ENCODE measurements around the gene TEF. TPM values are rescaled to one million over a fixed set of nuclear protein-coding genes. Genes with fewer than 3 reads are reported as not detected.

The TEF gene
- total RNA-seq, 1 experiment from 2014 or later, result 3.9 TPM

DNA sequence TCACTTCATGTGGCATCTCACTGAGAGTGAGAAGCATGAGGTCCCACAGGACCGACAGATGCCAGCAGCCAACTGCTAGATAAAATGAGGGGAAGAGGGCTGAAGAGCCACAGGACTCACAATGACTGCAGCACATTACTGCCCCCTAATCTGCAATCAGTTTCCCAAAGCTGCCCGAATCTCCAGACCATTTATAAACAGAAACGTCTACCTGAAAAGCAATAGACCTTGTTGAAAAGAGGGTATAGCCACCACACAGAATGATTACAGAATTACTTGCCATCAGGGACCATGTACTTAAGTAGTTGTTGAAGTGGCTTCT, 12.4 kb upstream of the TEF start:
- CTCF ChIA-PET, result no interaction called here
- H3K9me3 ChIP-seq (ENCODE audit: low read depth, low read length, poor library complexity, severe bottlenecking), result no peaks in the 10 kb centered on the region
- H3K27ac ChIP-seq (ENCODE audit: low read depth, low read length, poor library complexity, severe bottlenecking), result no peak overlapping the region
- POLR2A ChIA-PET (ENCODE audit: low non-redundant PET), result no interaction called here
- H3K36me3 ChIP-seq (ENCODE audit: insufficient read depth, low read length, poor library complexity, severe bottlenecking), result no peaks in the 10 kb centered on the region
- H3K4me1 ChIP-seq (ENCODE audit: insufficient read depth, low read length, poor library complexity, severe bottlenecking), result peaks cover 17% of the 10 kb centered on the region
- DNase-seq (ENCODE audit: low spot score), result no peak
- no peaks in the 10 kb centered on the region for H3K27me3 ChIP-seq (replicated peaks; ENCODE audit: insufficient read depth, low read depth, low read length, poor library complexity)
- no TSS peak for BruUV-seq (replicated peaks)
- intact Hi-C loops (cut with micrococcal nuclease; ENCODE audit: unreplicated experiment), result no loop called here
- TF ChIP-seq CTCF (conservative IDR thresholded peaks at IDR 0.05; ENCODE audit: low read depth, low read length) (no peak), EZH2 (IDR thresholded peaks at IDR 0.05; ENCODE audit: borderline replicate concordance, low read depth, low read length, poor library complexity, severe bottlenecking) (no peak)
- no peak overlapping the region for H3K4me3 ChIP-seq (ENCODE audit: low read depth, low read length, poor library complexity, severe bottlenecking)

DNA sequence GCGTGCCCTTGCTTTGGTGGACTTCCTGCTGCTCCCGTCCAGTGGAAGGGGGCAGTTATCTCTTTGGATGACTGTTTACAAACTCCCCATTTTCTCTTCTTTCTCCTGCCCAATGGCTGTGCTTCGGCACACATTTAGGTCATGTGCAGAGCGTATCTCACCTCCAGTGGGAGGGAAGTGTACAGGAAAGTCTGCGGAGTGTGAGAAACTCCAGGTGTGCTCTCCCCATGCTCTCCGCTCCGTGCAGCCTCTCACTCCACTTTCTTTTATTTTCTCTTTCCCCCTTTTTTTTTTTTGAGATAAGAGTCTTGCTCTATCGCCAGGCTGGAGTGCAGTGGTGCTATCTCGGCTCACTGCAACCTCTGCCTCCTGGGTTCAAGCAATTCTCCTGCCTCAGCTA, 11.9 kb upstream of the TEF start:
- POLR2A ChIA-PET (ENCODE audit: low non-redundant PET), result no interaction called here

DNA sequence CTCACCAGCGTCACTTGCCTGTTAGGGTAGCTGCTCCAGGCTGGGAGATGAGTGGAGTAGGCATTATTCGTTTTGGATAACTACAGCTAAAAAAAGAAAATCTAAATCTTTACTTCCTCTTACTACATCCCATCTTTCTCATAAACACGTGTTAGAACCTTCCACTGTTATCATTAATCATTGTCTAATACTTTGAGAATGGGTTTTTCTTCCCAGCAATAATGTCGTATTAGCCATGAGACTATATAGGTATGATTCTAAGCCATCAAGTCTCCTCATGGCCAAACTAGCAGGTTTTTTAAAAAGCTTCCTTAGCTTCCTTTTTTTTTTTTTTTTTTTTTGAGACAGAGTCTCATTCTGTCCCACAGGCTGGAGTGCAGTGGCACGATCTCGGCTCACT, 3.9 kb upstream of the TEF start:
- Histone ChIP-seq H3K9me3 (ENCODE audit: low read depth, low read length, poor library complexity, severe bottlenecking) (no peaks in the 10 kb centered on the region), H3K4me1 (ENCODE audit: insufficient read depth, low read length, poor library complexity, severe bottlenecking) (peaks cover 19% of the 10 kb centered on the region), H3K27me3 (replicated peaks; ENCODE audit: insufficient read depth, low read depth, low read length, poor library complexity) (no peaks in the 10 kb centered on the region), H3K27ac (ENCODE audit: low read depth, low read length, poor library complexity, severe bottlenecking) (no peak overlapping the region), H3K4me3 (ENCODE audit: low read depth, low read length, poor library complexity, severe bottlenecking) (no peak overlapping the region), H3K36me3 (ENCODE audit: insufficient read depth, low read length, poor library complexity, severe bottlenecking) (no peaks in the 10 kb centered on the region)
- POLR2A ChIA-PET (ENCODE audit: low non-redundant PET), result no interaction called here
- intact Hi-C loops (cut with micrococcal nuclease; ENCODE audit: unreplicated experiment), result no loop called here
- BruUV-seq (replicated peaks), result no TSS peak
- no peak for TF ChIP-seq EZH2 (IDR thresholded peaks at IDR 0.05; ENCODE audit: borderline replicate concordance, low read depth, low read length, poor library complexity, severe bottlenecking)
- TF ChIP-seq CTCF (conservative IDR thresholded peaks at IDR 0.05; ENCODE audit: low read depth, low read length), result no peak
- no peak for DNase-seq (ENCODE audit: low spot score)
- CTCF ChIA-PET, result no interaction called here

More for the DNA sequence above, 11.9 kb upstream of the TEF start:
- no peak overlapping the region for H3K4me3 ChIP-seq (ENCODE audit: low read depth, low read length, poor library complexity, severe bottlenecking)
- H3K27me3 ChIP-seq (replicated peaks; ENCODE audit: insufficient read depth, low read depth, low read length, poor library complexity), result no peaks in the 10 kb centered on the region
- intact Hi-C loops (cut with micrococcal nuclease; ENCODE audit: unreplicated experiment), result no loop called here
- no peaks in the 10 kb centered on the region for H3K36me3 ChIP-seq (ENCODE audit: insufficient read depth, low read length, poor library complexity, severe bottlenecking)
- CTCF ChIA-PET, result no interaction called here
- TF ChIP-seq CTCF (conservative IDR thresholded peaks at IDR 0.05; ENCODE audit: low read depth, low read length) (no peak), EZH2 (IDR thresholded peaks at IDR 0.05; ENCODE audit: borderline replicate concordance, low read depth, low read length, poor library complexity, severe bottlenecking) (no peak)
- H3K4me1 ChIP-seq (ENCODE audit: insufficient read depth, low read length, poor library complexity, severe bottlenecking), result peaks cover 17% of the 10 kb centered on the region
- no peak for DNase-seq (ENCODE audit: low spot score)
- H3K9me3 ChIP-seq (ENCODE audit: low read depth, low read length, poor library complexity, severe bottlenecking), result no peaks in the 10 kb centered on the region
- no peak overlapping the region for H3K27ac ChIP-seq (ENCODE audit: low read depth, low read length, poor library complexity, severe bottlenecking)
- BruUV-seq (replicated peaks), result no TSS peak
